ENCODE results near the gene TLCD3B. TPM values are rescaled to one million over a fixed set of nuclear protein-coding genes. Genes with fewer than 3 reads are reported as not detected.
A peak's percentile ranks its signal among the peaks of the same experiment; 100 is the strongest.

The TLCD3B gene
- total and polyA plus RNA-seq, 9 of the 15 experiments (the other 6 are each of a cell fraction or from before 2014, with no cell fraction given) = 0.10 to 0.52 (median 0.23) TPM; not detected in 4

GRCh38 chr16:29995324-29995910 lies 35.7 kb downstream of the TLCD3B start, which contains the start of gene HIRIP3 (continued):
- TF ChIP-seq ZNF830 (CRISPR knock-in tag; IDR thresholded peaks at IDR 0.05) = no peak
- no peak for TF ChIP-seq KHSRP (IDR thresholded peaks at IDR 0.05)
- TF ChIP-seq CSDE1 (IDR thresholded peaks at IDR 0.05) = no peak; a peak in 1 of 4 replicates
- TF ChIP-seq TCF7 (IDR thresholded peaks at IDR 0.05; ENCODE audit: borderline replicate concordance) = no peak; the same call in 1 of the 2 replicates
- TF ChIP-seq, protein P1, sequence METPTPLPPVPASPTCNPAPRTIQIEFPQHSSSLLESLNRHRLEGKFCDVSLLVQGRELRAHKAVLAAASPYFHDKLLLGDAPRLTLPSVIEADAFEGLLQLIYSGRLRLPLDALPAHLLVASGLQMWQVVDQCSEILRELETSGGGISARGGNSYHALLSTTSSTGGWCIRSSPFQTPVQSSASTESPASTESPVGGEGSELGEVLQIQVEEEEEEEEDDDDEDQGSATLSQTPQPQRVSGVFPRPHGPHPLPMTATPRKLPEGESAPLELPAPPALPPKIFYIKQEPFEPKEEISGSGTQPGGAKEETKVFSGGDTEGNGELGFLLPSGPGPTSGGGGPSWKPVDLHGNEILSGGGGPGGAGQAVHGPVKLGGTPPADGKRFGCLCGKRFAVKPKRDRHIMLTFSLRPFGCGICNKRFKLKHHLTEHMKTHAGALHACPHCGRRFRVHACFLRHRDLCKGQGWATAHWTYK (CRISPR knock-in tag; IDR thresholded peaks at IDR 0.05) = no peak
- 0 out of 2 replicates have a peak, but pooled peaks have one; percentile 24 for TF ChIP-seq FOXM1 (IDR thresholded peaks at IDR 0.05; ENCODE audit: low read depth)
- peak; percentile 24; the same call in 1 of the 2 replicates for TF ChIP-seq FOXM1 (CRISPR knock-in tag; IDR thresholded peaks at IDR 0.05; ENCODE audit: low read depth)
- TF ChIP-seq ZNF780A (CRISPR knock-in tag; IDR thresholded peaks at IDR 0.05) = no peak
- TF ChIP-seq RBFOX2 (IDR thresholded peaks at IDR 0.05; ENCODE audit: low read depth, low read length) = peak; percentile 92
- TF ChIP-seq, protein P2, sequence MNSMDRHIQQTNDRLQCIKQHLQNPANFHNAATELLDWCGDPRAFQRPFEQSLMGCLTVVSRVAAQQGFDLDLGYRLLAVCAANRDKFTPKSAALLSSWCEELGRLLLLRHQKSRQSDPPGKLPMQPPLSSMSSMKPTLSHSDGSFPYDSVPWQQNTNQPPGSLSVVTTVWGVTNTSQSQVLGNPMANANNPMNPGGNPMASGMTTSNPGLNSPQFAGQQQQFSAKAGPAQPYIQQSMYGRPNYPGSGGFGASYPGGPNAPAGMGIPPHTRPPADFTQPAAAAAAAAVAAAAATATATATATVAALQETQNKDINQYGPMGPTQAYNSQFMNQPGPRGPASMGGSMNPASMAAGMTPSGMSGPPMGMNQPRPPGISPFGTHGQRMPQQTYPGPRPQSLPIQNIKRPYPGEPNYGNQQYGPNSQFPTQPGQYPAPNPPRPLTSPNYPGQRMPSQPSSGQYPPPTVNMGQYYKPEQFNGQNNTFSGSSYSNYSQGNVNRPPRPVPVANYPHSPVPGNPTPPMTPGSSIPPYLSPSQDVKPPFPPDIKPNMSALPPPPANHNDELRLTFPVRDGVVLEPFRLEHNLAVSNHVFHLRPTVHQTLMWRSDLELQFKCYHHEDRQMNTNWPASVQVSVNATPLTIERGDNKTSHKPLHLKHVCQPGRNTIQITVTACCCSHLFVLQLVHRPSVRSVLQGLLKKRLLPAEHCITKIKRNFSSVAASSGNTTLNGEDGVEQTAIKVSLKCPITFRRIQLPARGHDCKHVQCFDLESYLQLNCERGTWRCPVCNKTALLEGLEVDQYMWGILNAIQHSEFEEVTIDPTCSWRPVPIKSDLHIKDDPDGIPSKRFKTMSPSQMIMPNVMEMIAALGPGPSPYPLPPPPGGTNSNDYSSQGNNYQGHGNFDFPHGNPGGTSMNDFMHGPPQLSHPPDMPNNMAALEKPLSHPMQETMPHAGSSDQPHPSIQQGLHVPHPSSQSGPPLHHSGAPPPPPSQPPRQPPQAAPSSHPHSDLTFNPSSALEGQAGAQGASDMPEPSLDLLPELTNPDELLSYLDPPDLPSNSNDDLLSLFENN (IDR thresholded peaks at IDR 0.05; ENCODE audit: low read depth in 2 of 2, low read length in 2 of 2) = no peak
- 0 out of 2 replicates have a peak, but pooled peaks have one; percentile 35 for TF ChIP-seq THAP12 (CRISPR knock-in tag; IDR thresholded peaks at IDR 0.05)
- TF ChIP-seq, protein P3, sequence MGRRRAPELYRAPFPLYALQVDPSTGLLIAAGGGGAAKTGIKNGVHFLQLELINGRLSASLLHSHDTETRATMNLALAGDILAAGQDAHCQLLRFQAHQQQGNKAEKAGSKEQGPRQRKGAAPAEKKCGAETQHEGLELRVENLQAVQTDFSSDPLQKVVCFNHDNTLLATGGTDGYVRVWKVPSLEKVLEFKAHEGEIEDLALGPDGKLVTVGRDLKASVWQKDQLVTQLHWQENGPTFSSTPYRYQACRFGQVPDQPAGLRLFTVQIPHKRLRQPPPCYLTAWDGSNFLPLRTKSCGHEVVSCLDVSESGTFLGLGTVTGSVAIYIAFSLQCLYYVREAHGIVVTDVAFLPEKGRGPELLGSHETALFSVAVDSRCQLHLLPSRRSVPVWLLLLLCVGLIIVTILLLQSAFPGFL (CRISPR knock-in tag; IDR thresholded peaks at IDR 0.05) = no peak
- TF ChIP-seq ZNF165 (CRISPR knock-in tag; IDR thresholded peaks at IDR 0.05; ENCODE audit: borderline replicate concordance) = no peak
- TF ChIP-seq ZNF76 (CRISPR knock-in tag; IDR thresholded peaks at IDR 0.05; ENCODE audit: borderline replicate concordance) = no peak
- TF ChIP-seq JUNB (CRISPR knock-in tag; conservative IDR thresholded peaks at IDR 0.05) = no peak
- TF ChIP-seq BCOR (IDR thresholded peaks at IDR 0.05) = no peak

Data from K562 (cell line).